Suprapubic skin (tissue), 4 donors: Measurements from ENCODE around the gene IER2. TPM values are rescaled to one million over a fixed set of nuclear protein-coding genes. Genes with fewer than 3 reads are reported as not detected.

ENCODE experiments used
- DNase-seq, 2 donors: peaks; one replicate each; pipeline ENCODE4 v3.0.0-alpha.2; 2019; ENCODE audit warnings: low spot score in 2 of 2
- H3K27ac ChIP-seq: fragments of 200-600 bp; sonication (generic); one replicate; pipeline ENCODE4 v1.5.1; 2019
- H3K27me3 ChIP-seq: fragments of 200-600 bp; sonication (generic); one replicate; pipeline ENCODE4 v1.5.1; 2019
- H3K36me3 ChIP-seq: fragments of 200-600 bp; sonication (generic); one replicate; pipeline ENCODE4 v1.5.1; 2019
- H3K4me1 ChIP-seq: fragments of 200-600 bp; sonication (generic); one replicate; pipeline ENCODE4 v1.5.1; 2019
- H3K4me3 ChIP-seq: fragments of 200-600 bp; sonication (generic); one replicate; pipeline ENCODE4 v1.5.1; 2019; ENCODE audit warnings: mild to moderate bottlenecking
- H3K9me3 ChIP-seq: fragments of 200-600 bp; sonication (generic); one replicate; pipeline ENCODE4 v1.5.1; 2019
- CTCF ChIP-seq, 2 donors: fragments of 200-600 bp in 1 of 2; fragments of 450-650 bp in 1 of 2; sonication (generic) in 1 of 2; IDR thresholded peaks; one replicate each; pipeline ENCODE4 v1.5.1; 2016 to 2019; ENCODE audit warnings: antibody characterized with exemption in 2 of 2, mild to moderate bottlenecking in 1 of 2, moderate library complexity in 1 of 2
- EP300 ChIP-seq: sonication (generic); formaldehyde crosslinking; IDR thresholded peaks from one replicate; pipeline ENCODE4 v1.6.1; 2017; ENCODE audit warnings: antibody characterized with exemption
- POLR2A ChIP-seq, 2 donors: fragments of 450-650 bp; IDR thresholded peaks; one replicate each; pipeline ENCODE4 v1.6.1; 2017; ENCODE audit warnings: antibody characterized with exemption in 2 of 2, mild to moderate bottlenecking in 2 of 2, moderate library complexity in 2 of 2
- POLR2AphosphoS5 ChIP-seq, 3 donors: sonication (generic); formaldehyde crosslinking; IDR thresholded peaks; one replicate each; pipeline ENCODE4 v1.6.1; 2017; ENCODE audit warnings: antibody characterized with exemption in 3 of 3
- WGBS: methylation state at CpG from one replicate; pipeline ENCODE4 v1.1.5; 2018; 5-methylcytosine and 5-hydroxymethylcytosine counted together
- total RNA-seq, 4 donors: library from RNA; depleted of rRNA; stranded (reverse); fragments of >200 nt; gene quantifications; one replicate each; pipeline ENCODE4 v1.1.0, GENCODE V29; 2016

Gene IER2
- total RNA-seq, 4 donors from 2014 or later = 154 to 377 (median 214) TPM

- Histone ChIP-seq H3K27me3 (no peaks in the 10 kb centered on the region), H3K9me3 (no peaks in the 10 kb centered on the region), H3K27ac (no peak overlapping the region), H3K4me1 (peaks cover 2% of the 10 kb centered on the region), H3K36me3 (peaks cover 39% of the 10 kb centered on the region), H3K4me3 (no peak overlapping the region)
- no peak for TF ChIP-seq POLR2AphosphoS5 (IDR thresholded peaks at IDR 0.05)
- no peak for TF ChIP-seq CTCF (IDR thresholded peaks at IDR 0.05)
- DNase-seq = no peak
- 95% methylated on average over 20 of the region's 30 CpGs for WGBS
Measured at GRCh38 chr19:13109361-13110098, 40.7 kb upstream of the IER2 start.

- WGBS = 94% methylated on average over 12 of the region's 15 CpGs
- peaks cover 39% of the 10 kb centered on the region for H3K36me3 ChIP-seq
Measured at GRCh38 chr19:13110099-13110610, 40.1 kb upstream of the IER2 start.

GRCh38 chr19:13112555-13112954 lies 37.7 kb upstream of the IER2 start:
- no peak for DNase-seq
- Histone ChIP-seq H3K36me3 (peaks cover 33% of the 10 kb centered on the region), H3K4me1 (peaks cover 20% of the 10 kb centered on the region), H3K4me3 (no peak overlapping the region), H3K27me3 (no peaks in the 10 kb centered on the region), H3K9me3 (no peaks in the 10 kb centered on the region), H3K27ac (no peak overlapping the region)
- TF ChIP-seq EP300 = no peak
- TF ChIP-seq CTCF (IDR thresholded peaks at IDR 0.05) = no peak
- TF ChIP-seq POLR2A (IDR thresholded peaks at IDR 0.05) = no peak
- no peak for TF ChIP-seq POLR2AphosphoS5 (IDR thresholded peaks at IDR 0.05)
- 90% methylated on average over 10 of the region's 10 CpGs for WGBS

More at GRCh38 chr19:13110099-13110610, 40.1 kb upstream of the IER2 start:
- no peaks in the 10 kb centered on the region for H3K9me3 ChIP-seq
- no peaks in the 10 kb centered on the region for H3K27me3 ChIP-seq
- no peak overlapping the region for H3K27ac ChIP-seq
- no peak overlapping the region for H3K4me3 ChIP-seq
- DNase-seq = no peak
- no peak for TF ChIP-seq POLR2AphosphoS5 (IDR thresholded peaks at IDR 0.05)
- no peak for TF ChIP-seq POLR2A (IDR thresholded peaks at IDR 0.05)
- no peak for TF ChIP-seq CTCF (IDR thresholded peaks at IDR 0.05)
- no peak for TF ChIP-seq EP300
- no peaks in the 10 kb centered on the region for H3K4me1 ChIP-seq

- peaks cover 13% of the 10 kb centered on the region for H3K36me3 ChIP-seq
- H3K4me3 ChIP-seq = peak overlapping the region; percentile 83
- 0% methylated on average over 8 of the region's 18 CpGs for WGBS
- H3K27ac ChIP-seq = peak overlapping the region; percentile 79
- TF ChIP-seq CTCF (IDR thresholded peaks at IDR 0.05) (no peak), POLR2AphosphoS5 (IDR thresholded peaks at IDR 0.05) (no peak), EP300 (no peak), POLR2A (IDR thresholded peaks at IDR 0.05) (no peak)
- no peaks in the 10 kb centered on the region for H3K9me3 ChIP-seq
- peaks cover 47% of the 10 kb centered on the region for H3K4me1 ChIP-seq
- DNase-seq = no peak
- no peaks in the 10 kb centered on the region for H3K27me3 ChIP-seq
Measured at GRCh38 chr19:13115936-13116281, 34.3 kb upstream of the IER2 start.

GRCh38 chr19:13116282-13117175 lies 33.7 kb upstream of the IER2 start, which contains the start of gene TRMT1:
Gene TRMT1, minus strand, starts transcription at chr19:13116740. Its CDS starts 341 bp downstream, at chr19:13116399.
- H3K4me1 ChIP-seq = peaks cover 50% of the 10 kb centered on the region
- 1% methylated on average over 30 of the region's 51 CpGs for WGBS

More at GRCh38 chr19:13116282-13117175, 33.7 kb upstream of the IER2 start, which contains the start of gene TRMT1:
- H3K36me3 ChIP-seq = peaks cover 13% of the 10 kb centered on the region
- TF ChIP-seq EP300 = no peak
- peak; percentile 67 to 97 (median 68) for TF ChIP-seq POLR2AphosphoS5 (IDR thresholded peaks at IDR 0.05)
- no peak for TF ChIP-seq CTCF (IDR thresholded peaks at IDR 0.05)
- H3K27me3 ChIP-seq = no peaks in the 10 kb centered on the region
- no peaks in the 10 kb centered on the region for H3K9me3 ChIP-seq
- peak; percentile 97 for DNase-seq
- peak within 1 kb of the TSS; percentile 79 for H3K27ac ChIP-seq
- peak within 1 kb of the TSS; percentile 83 for H3K4me3 ChIP-seq
